ENCODE measurements around the gene CCDC92B.
"Not testable (repeated sequence)": the region's sequence is repeated elsewhere in the genome, so short reads cannot be mapped to it uniquely, and the experiment has no call there.

CCDC92B gene

DNA sequence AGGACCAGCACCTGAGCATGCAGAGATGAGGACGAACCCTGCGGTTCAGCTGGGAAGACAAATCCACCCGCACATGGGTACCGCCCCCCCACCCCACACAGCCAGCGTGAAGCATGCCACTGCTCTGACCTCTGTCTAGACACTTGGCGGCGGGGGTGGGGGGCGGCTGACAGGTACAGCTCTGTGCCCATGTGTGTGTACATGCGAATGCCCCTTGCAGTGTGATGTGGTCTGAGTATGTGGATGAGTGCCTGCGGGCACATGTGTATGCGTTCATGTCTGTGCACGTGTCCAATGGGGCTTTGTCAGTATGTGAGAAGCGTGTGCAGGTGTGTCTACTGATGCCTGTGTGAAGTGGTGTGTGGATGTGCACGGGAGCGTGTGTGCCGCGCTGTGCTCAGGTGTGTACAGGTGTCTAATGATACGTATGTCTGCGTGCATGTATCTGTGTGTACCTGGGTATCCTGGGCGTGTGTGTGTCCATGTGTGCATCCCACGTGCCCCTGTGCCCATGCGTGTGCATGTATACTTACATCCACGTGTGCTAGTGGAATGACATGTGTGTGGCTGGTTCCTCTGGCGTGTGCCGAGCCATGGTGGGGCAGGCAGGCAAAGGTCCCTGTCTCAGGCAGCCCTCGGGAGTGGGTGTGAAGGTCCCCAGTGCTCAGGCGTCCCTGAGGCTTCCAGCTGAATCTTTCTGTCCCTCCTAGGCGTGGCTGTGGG, 46.1 kb upstream of the CCDC92B start:
- Histone ChIP-seq H3K27me3 (replicated peaks in 2 of 5; ENCODE audit: control insufficient read depth in 4 of 5, insufficient read depth in 5 of 5, low read length in 4 of 5) (peaks cover 0 to 2% (median 0%) of the 10 kb centered on the region in 5 experiments), H3K27ac (ENCODE audit: insufficient read depth in 1 of 2, low read depth in 1 of 2, low read length in 2 of 2, poor library complexity in 1 of 2, severe bottlenecking in 2 of 2) (peak overlapping the region in 1 of 2 experiments; percentile 23), H3K36me3 (ENCODE audit: control insufficient read depth in 4 of 4, insufficient read depth in 4 of 4, low read length in 3 of 4) (peaks cover 0 to 11% (median 7%) of the 10 kb centered on the region in 4 experiments), H3K4me1 (ENCODE audit: control extremely low read depth in 1 of 4, control insufficient read depth in 4 of 4, insufficient read depth in 4 of 4, low read length in 3 of 4) (peaks cover 3 to 86% (median 77%) of the 10 kb centered on the region in 4 experiments), H3K4me3 (ENCODE audit: control insufficient read depth in 1 of 7, extremely low read depth in 1 of 7, insufficient read depth in 4 of 7, low read depth in 2 of 7, low read length in 6 of 7) (peak overlapping the region in 6 of 7 experiments; percentile 42 to 91 (median 70)), H3K9me3 (ENCODE audit: control extremely low read depth in 1 of 5, control insufficient read depth in 4 of 5, insufficient read depth in 2 of 5, low read depth in 1 of 5, low read length in 4 of 5) (no peaks in the 10 kb centered on the region)
- CTCF ChIA-PET: interaction anchor here (1.0 to 4.9 kb wide), 9 partner anchors 9 to 86 kb away, joined by 3 to 34 read pairs (median 6); no protein-coding TSS in a partner anchor
- WGBS (ENCODE audit: insufficient coverage): 61% methylated on average over 23 of the region's 28 CpGs
- peak in 1 of 3 donors; percentile 39 for DNase-seq
- POLR2A ChIA-PET: interaction anchor here (0.9 to 2.7 kb wide), 3 partner anchors 9 to 19 kb away, joined by 4 to 23 read pairs (median 7); no protein-coding TSS in a partner anchor

DNA sequence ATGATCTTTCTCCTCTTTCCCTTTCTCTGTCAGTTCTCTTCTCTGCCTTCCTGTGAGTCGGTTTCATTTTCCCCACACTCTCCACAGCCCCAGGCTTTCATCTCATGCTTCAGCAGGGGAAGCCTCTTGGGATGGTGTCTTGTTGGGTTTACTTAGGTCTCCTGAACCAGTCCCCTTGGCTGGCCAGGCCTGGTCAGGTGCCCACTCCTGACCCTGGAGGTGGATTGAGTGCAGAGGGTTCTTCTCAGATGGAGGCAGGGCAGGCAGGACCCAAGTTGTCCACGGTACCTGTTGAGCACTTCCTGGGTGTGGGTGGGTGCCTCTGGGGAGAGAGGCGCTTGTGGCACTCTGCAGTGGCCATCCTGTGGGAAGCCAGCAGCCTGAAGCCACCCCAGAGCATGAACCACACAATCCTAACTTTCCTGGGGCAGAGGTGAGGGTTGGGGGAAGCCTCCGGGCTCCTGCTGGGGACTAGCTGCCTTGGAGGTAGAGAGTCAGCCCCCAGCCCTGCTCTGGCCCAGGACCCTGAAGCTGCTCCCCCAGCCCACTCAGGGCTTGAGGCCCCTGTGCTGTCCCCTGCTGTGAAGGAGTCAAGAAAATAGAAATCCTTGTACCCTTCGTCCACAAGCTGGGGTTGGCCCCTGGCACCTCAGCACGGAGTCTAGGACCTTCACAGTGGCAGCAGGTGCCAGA, 44.8 kb upstream of the CCDC92B start:
- WGBS (ENCODE audit: insufficient coverage): 80% methylated on average over 3 of the region's 6 CpGs
- ChIA-PET CTCF (interaction anchor here (1.0 to 3.9 kb wide), 3 partner anchors 8 to 34 kb away, joined by 4 to 34 read pairs (median 5); no protein-coding TSS in a partner anchor), POLR2A (no interaction called here)
- Histone ChIP-seq H3K36me3 (ENCODE audit: control insufficient read depth in 4 of 4, insufficient read depth in 4 of 4, low read length in 3 of 4) (peaks cover 0 to 3% (median 0%) of the 10 kb centered on the region in 4 experiments), H3K4me1 (ENCODE audit: control extremely low read depth in 1 of 4, control insufficient read depth in 4 of 4, insufficient read depth in 4 of 4, low read length in 3 of 4) (peaks cover 3 to 94% (median 90%) of the 10 kb centered on the region in 4 experiments), H3K27me3 (replicated peaks in 2 of 5; ENCODE audit: control insufficient read depth in 4 of 5, insufficient read depth in 5 of 5, low read length in 4 of 5) (peaks cover 0 to under 1% (median 0%) of the 10 kb centered on the region in 5 experiments), H3K27ac (ENCODE audit: insufficient read depth in 1 of 2, low read depth in 1 of 2, low read length in 2 of 2, poor library complexity in 1 of 2, severe bottlenecking in 2 of 2) (no peak overlapping the region), H3K4me3 (ENCODE audit: control insufficient read depth in 1 of 7, extremely low read depth in 1 of 7, insufficient read depth in 4 of 7, low read depth in 2 of 7, low read length in 6 of 7) (peak overlapping the region in 2 of 7 experiments; percentile 24 to 43), H3K9me3 (ENCODE audit: control extremely low read depth in 1 of 5, control insufficient read depth in 4 of 5, insufficient read depth in 2 of 5, low read depth in 1 of 5, low read length in 4 of 5) (no peaks in the 10 kb centered on the region)
- DNase-seq: peak in 2 of 3 donors; percentile 31 to 35

DNA sequence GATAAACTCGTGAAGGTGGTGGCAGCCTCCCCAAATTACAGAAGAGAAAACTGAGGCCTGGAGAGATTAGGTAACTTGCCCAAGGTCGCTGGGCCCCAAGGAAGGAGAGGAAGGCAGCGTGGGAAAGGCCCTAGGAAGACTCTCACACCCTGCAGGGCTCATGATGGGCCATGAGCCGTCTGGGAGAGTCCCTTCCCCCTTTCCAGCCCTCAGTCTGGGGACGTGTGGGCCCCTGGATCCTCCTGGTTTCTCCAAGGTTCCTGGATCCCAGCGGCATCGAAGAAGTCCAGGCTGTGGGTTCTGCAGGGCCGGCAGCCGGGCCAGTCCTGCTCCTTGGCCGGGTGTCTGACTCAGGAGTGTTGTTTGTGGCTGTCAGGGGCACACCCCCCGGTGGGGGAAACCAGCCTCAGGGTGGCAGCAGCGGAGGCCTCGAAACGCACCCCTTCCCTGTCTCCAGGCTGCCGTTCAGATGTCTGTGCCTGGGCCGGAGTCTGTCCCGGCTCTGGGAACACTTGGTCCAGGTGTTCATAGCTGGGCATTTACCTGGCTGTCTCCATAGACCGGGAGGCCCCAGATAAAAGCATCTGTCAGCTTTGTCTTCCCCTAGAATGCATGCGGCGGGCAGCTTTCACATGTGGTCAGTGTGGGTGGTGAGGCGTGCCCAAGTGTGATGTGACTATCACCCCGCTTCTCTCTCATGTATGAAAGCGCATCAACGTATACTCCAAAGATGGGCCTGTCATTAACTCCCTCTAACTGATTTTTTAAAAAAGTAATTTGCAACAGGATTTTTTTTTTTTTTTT, 43.1 kb upstream of the CCDC92B start:
- 32% methylated on average over 16 of the region's 24 CpGs for WGBS (ENCODE audit: insufficient coverage)
- ChIA-PET CTCF (interaction anchor here (1.6 to 4.3 kb wide), 4 partner anchors 10 to 56 kb away, joined by 4 to 25 read pairs (median 9); no protein-coding TSS in a partner anchor), POLR2A (interaction anchor here (0.6 to 1.2 kb wide), 3 partner anchors 32 to 401 kb away, joined by 3 to 5 read pairs (median 3); no protein-coding TSS in a partner anchor)
- DNase-seq: peak in 2 of 3 donors; percentile 43 to 59
- Histone ChIP-seq H3K4me1 (ENCODE audit: control extremely low read depth in 1 of 4, control insufficient read depth in 4 of 4, insufficient read depth in 4 of 4, low read length in 3 of 4) (peaks cover 3 to 92% (median 81%) of the 10 kb centered on the region in 4 experiments), H3K9me3 (ENCODE audit: control extremely low read depth in 1 of 5, control insufficient read depth in 4 of 5, insufficient read depth in 2 of 5, low read depth in 1 of 5, low read length in 4 of 5) (no peaks in the 10 kb centered on the region), H3K27ac (ENCODE audit: insufficient read depth in 1 of 2, low read depth in 1 of 2, low read length in 2 of 2, poor library complexity in 1 of 2, severe bottlenecking in 2 of 2) (peak overlapping the region in 1 of 2 experiments; percentile 49), H3K36me3 (ENCODE audit: control insufficient read depth in 4 of 4, insufficient read depth in 4 of 4, low read length in 3 of 4) (no peaks in the 10 kb centered on the region), H3K27me3 (replicated peaks in 2 of 5; ENCODE audit: control insufficient read depth in 4 of 5, insufficient read depth in 5 of 5, low read length in 4 of 5) (no peaks in the 10 kb centered on the region), H3K4me3 (ENCODE audit: control insufficient read depth in 1 of 7, extremely low read depth in 1 of 7, insufficient read depth in 4 of 7, low read depth in 2 of 7, low read length in 6 of 7) (peak overlapping the region in 1 of 7 experiments; percentile 14)

DNA sequence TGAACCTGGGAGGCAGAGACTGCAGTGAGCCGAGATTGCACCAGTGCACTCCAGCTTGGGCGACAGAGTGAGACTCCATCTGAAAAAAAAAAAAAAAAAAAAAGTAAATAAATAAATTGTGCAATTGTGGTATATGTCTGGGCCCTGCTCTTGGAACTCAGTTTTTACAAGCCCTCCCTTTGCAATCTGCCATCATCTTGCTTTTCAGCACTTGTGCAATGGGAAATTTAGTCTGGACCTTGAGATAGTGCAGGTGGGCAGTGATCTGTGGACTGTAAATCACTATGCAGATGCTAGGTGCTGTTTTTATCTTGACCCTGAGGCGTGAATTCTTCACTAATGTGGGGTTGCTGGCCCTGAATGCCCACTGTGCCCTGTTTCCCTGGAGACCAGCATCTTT, 40.2 kb upstream of the CCDC92B start:
- peak; percentile 59 to 85 (median 82) for DNase-seq
- no peaks in the 10 kb centered on the region for H3K9me3 ChIP-seq (ENCODE audit: control extremely low read depth in 1 of 5, control insufficient read depth in 4 of 5, insufficient read depth in 2 of 5, low read depth in 1 of 5, low read length in 4 of 5)
- 43% methylated on average over 2 of the region's 3 CpGs for WGBS (ENCODE audit: insufficient coverage)
- no peak overlapping the region for H3K27ac ChIP-seq (ENCODE audit: insufficient read depth in 1 of 2, low read depth in 1 of 2, low read length in 2 of 2, poor library complexity in 1 of 2, severe bottlenecking in 2 of 2)
- POLR2A ChIA-PET: interaction anchor here (0.6 to 2.2 kb wide), 4 partner anchors 10 to 197 kb away, joined by 3 to 14 read pairs (median 4); partner anchors contain the start of gene PAFAH1B1
- H3K4me3 ChIP-seq (ENCODE audit: control insufficient read depth in 1 of 7, extremely low read depth in 1 of 7, insufficient read depth in 4 of 7, low read depth in 2 of 7, low read length in 6 of 7): no peak overlapping the region
- no peaks in the 10 kb centered on the region for H3K36me3 ChIP-seq (ENCODE audit: control insufficient read depth in 4 of 4, insufficient read depth in 4 of 4, low read length in 3 of 4)
- peaks cover 3 to 88% (median 70%) of the 10 kb centered on the region in 4 experiments for H3K4me1 ChIP-seq (ENCODE audit: control extremely low read depth in 1 of 4, control insufficient read depth in 4 of 4, insufficient read depth in 4 of 4, low read length in 3 of 4)
- no peaks in the 10 kb centered on the region for H3K27me3 ChIP-seq (replicated peaks in 2 of 5; ENCODE audit: control insufficient read depth in 4 of 5, insufficient read depth in 5 of 5, low read length in 4 of 5)
- CTCF ChIA-PET: interaction anchor here (0.8 to 4.3 kb wide), 12 partner anchors 12 to 223 kb away, joined by 3 to 25 read pairs (median 6); no protein-coding TSS in a partner anchor

DNA sequence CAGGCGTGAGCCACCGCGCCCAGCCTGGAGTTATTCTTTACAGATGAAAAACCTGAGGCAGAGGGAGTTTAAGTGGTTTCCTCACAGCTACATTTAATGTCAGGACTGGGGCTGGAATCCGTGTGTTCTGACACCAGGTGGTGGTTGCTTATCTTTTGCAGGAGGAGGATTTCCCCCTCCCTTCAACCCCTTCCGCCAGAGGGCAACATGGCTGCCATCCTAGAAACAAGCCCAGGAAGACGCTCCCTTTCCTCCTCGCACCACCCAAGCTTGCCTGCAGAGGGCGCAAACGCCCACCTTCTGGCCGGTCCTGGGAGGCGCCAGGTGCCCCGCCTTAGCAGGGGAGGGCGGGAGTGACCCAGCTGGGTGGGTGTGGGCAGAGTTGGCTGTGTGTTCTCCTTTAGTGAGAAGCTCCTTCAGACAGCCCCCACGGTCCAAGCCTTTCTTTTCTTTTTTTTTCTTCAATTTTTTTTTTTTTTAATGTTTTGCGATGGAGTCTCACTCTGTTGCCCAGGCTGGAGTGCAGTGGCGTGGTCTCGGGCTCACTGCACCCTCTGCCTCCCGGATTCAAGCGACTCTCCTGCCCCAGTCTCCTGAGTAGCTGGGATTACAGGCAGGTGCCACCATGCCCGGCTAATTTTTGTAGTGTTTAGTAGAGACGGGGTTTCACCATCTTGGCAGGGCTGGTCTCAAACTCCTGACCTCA, 36.9 kb upstream of the CCDC92B start:
- ChIA-PET POLR2A (interaction anchor here (0.5 to 1.3 kb wide), 9 partner anchors 10 to 1350 kb away, joined by 3 to 8 read pairs (median 4); partner anchors contain the start of gene RAP1GAP2), CTCF (interaction anchor here (0.6 to 5.6 kb wide), 27 partner anchors 9 to 238 kb away, joined by 3 to 52 read pairs (median 4); partner anchors contain the start of gene RAP1GAP2)
- 32% methylated on average over 9 of the region's 21 CpGs for WGBS (ENCODE audit: insufficient coverage)
- Histone ChIP-seq H3K36me3 (ENCODE audit: control insufficient read depth in 4 of 4, insufficient read depth in 4 of 4, low read length in 3 of 4) (no peaks in the 10 kb centered on the region), H3K4me1 (ENCODE audit: control extremely low read depth in 1 of 4, control insufficient read depth in 4 of 4, insufficient read depth in 4 of 4, low read length in 3 of 4) (peaks cover 2 to 66% (median 40%) of the 10 kb centered on the region in 4 experiments), H3K9me3 (ENCODE audit: control extremely low read depth in 1 of 5, control insufficient read depth in 4 of 5, insufficient read depth in 2 of 5, low read depth in 1 of 5, low read length in 4 of 5) (no peaks in the 10 kb centered on the region), H3K27ac (ENCODE audit: insufficient read depth in 1 of 2, low read depth in 1 of 2, low read length in 2 of 2, poor library complexity in 1 of 2, severe bottlenecking in 2 of 2) (no peak overlapping the region), H3K27me3 (replicated peaks in 2 of 5; ENCODE audit: control insufficient read depth in 4 of 5, insufficient read depth in 5 of 5, low read length in 4 of 5) (no peaks in the 10 kb centered on the region), H3K4me3 (ENCODE audit: control insufficient read depth in 1 of 7, extremely low read depth in 1 of 7, insufficient read depth in 4 of 7, low read depth in 2 of 7, low read length in 6 of 7) (peak overlapping the region in 1 of 7 experiments; percentile 41)
- peak; percentile 95 to 96 (median 96) for DNase-seq

DNA sequence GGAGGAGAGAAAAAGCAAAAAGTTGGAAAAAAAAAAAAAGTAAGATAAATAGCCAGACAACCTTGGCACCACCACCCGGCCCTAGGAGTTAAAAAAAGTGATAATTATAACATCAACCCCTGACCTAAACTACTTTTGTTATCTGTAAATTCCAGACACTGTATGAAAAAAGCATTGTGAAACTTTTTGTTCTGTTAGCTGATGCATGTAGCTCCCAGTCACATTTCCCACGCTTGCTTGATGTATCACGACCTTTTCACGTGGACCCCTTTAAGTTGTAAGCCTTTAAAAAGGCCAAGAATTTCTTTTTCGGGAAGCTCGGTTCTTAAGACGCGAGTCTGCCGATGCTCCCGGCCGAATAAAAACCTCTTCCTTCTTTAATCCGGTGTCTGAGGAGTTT, 35.9 kb upstream of the CCDC92B start:
- H3K9me3 ChIP-seq (ENCODE audit: control extremely low read depth in 1 of 5, control insufficient read depth in 4 of 5, insufficient read depth in 2 of 5, low read depth in 1 of 5, low read length in 4 of 5); H3K27me3 ChIP-seq (replicated peaks in 2 of 5; ENCODE audit: control insufficient read depth in 4 of 5, insufficient read depth in 5 of 5, low read length in 4 of 5); H3K4me3 ChIP-seq (ENCODE audit: control insufficient read depth in 1 of 7, extremely low read depth in 1 of 7, insufficient read depth in 4 of 7, low read depth in 2 of 7, low read length in 6 of 7); H3K27ac ChIP-seq (ENCODE audit: insufficient read depth in 1 of 2, low read depth in 1 of 2, low read length in 2 of 2, poor library complexity in 1 of 2, severe bottlenecking in 2 of 2); H3K36me3 ChIP-seq (ENCODE audit: control insufficient read depth in 4 of 4, insufficient read depth in 4 of 4, low read length in 3 of 4): not testable (repeated sequence)
- CTCF ChIA-PET: interaction anchor here (0.9 to 5.6 kb wide), 22 partner anchors 8 to 227 kb away, joined by 3 to 52 read pairs (median 4); partner anchors contain the start of gene RAP1GAP2
- DNase-seq: peak; percentile 41 to 75 (median 57)
- POLR2A ChIA-PET: interaction anchor here (0.6 kb wide), 2 partner anchors 8 to 204 kb away, joined by 3 to 6 read pairs; no protein-coding TSS in a partner anchor
- peaks cover 0 to 57% (median 31%) of the 10 kb centered on the region in 4 experiments for H3K4me1 ChIP-seq (ENCODE audit: control extremely low read depth in 1 of 4, control insufficient read depth in 4 of 4, insufficient read depth in 4 of 4, low read length in 3 of 4)
- 83% methylated on average over 10 of the region's 12 CpGs for WGBS (ENCODE audit: insufficient coverage)
